NCI-H510A treated with DMSO at 0.1 percent for 48 hours (cell line): ENCODE results near the gene AKAP8.
"Not testable (repeated sequence)": the region's sequence is repeated elsewhere in the genome, so short reads cannot be mapped to it uniquely, and the experiment has no call there.

Experiments used
- DNase-seq: peaks from one replicate; lab custom pipeline; 2025; lab: John Stamatoyannopoulos, UW

AKAP8 gene

GRCh38 chr19:15372470-15372869, 7.1 kb downstream of the AKAP8 start:
- no peak for DNase-seq

- no peak for DNase-seq
Measured at GRCh38 chr19:15371786-15372380, 7.7 kb downstream of the AKAP8 start.

- no peak for DNase-seq
Measured at GRCh38 chr19:15371119-15371518, 8.5 kb downstream of the AKAP8 start.

- DNase-seq: no peak
Measured at GRCh38 chr19:15369594-15369891, 10.0 kb downstream of the AKAP8 start.

- no peak for DNase-seq
Measured at GRCh38 chr19:15368798-15369593, 10.6 kb downstream of the AKAP8 start.

GRCh38 chr19:15368051-15368632, 11.4 kb downstream of the AKAP8 start:
- no peak for DNase-seq

GRCh38 chr19:15367439-15367838, 12.1 kb downstream of the AKAP8 start:
- DNase-seq: no peak

GRCh38 chr19:15365264-15365663, 14.3 kb downstream of the AKAP8 start:
- DNase-seq: no peak

GRCh38 chr19:15363791-15364190, 15.8 kb downstream of the AKAP8 start:
- DNase-seq: not testable (repeated sequence)

- not testable (repeated sequence) for DNase-seq
Measured at GRCh38 chr19:15363048-15363447, 16.5 kb downstream of the AKAP8 start.

- not testable (repeated sequence) for DNase-seq
Measured at GRCh38 chr19:15360015-15360414, 19.6 kb downstream of the AKAP8 start.

- DNase-seq: no peak
Measured at GRCh38 chr19:15358918-15359317, 20.7 kb downstream of the AKAP8 start.

GRCh38 chr19:15357906-15358305, 21.7 kb downstream of the AKAP8 start:
- no peak for DNase-seq

GRCh38 chr19:15354566-15355296, 24.9 kb downstream of the AKAP8 start:
- no peak for DNase-seq

GRCh38 chr19:15353908-15354307, 25.7 kb downstream of the AKAP8 start:
- DNase-seq: no peak

- not testable (repeated sequence) for DNase-seq
Measured at GRCh38 chr19:15352535-15352934, 27.1 kb downstream of the AKAP8 start.

- not testable (repeated sequence) for DNase-seq
Measured at GRCh38 chr19:15341328-15341727, 38.3 kb downstream of the AKAP8 start.

GRCh38 chr19:15340086-15340485, 39.5 kb downstream of the AKAP8 start:
- no peak for DNase-seq

- DNase-seq: no peak
Measured at GRCh38 chr19:15337202-15337601, 42.4 kb downstream of the AKAP8 start.

- peak; percentile 15 for DNase-seq
Measured at GRCh38 chr19:15335992-15336391, 43.6 kb downstream of the AKAP8 start.

GRCh38 chr19:15332311-15332996, 47.1 kb downstream of the AKAP8 start, which contains the start of gene BRD4:
BRD4 (minus strand) TSS chr19:15332539; CDS start chr19:15273099, 59,440 bp downstream.
- peak; percentile 43 for DNase-seq
